H1 (cell line): ENCODE results near the gene TPPP. TPM values are rescaled to one million over a fixed set of nuclear protein-coding genes. Genes with fewer than 3 reads are reported as not detected.
A peak's percentile ranks its signal among the peaks of the same experiment; 100 is the strongest.

Experiments used
- CTCF ChIA-PET: fragments of 300-600 bp; sonication (Branson Sonifier 250); formaldehyde crosslinking; loops from one replicate; lab custom pipeline; 2021; ENCODE audit not compliant: partially characterized antibody; lab: Charles Lee
- POLR2A ChIA-PET: fragments of 300-600 bp; sonication (Branson Sonifier 250); formaldehyde crosslinking; loops from one replicate; lab custom pipeline; 2021; ENCODE audit warnings: inconsistent platforms; ENCODE audit not compliant: partially characterized antibody; lab: Charles Lee
- DNase-seq, 2 experiments: peaks; one replicate each; pipeline versions ENCODE4 v3.0.0 to v3.0.0-alpha.2; 2010 to 2022; ENCODE audit warnings: low spot score in 2 of 2, low read depth in 1 of 2, mixed read lengths in 1 of 2
- FAIRE-seq: peaks from 2 replicates; lab custom pipeline; 2011; peaks lifted over from hg19 to GRCh38; lab: Jason Lieb, UNC
- H2AFZ ChIP-seq: 2 replicates; pipeline ENCODE4 v1.8.1; 2012; ENCODE audit warnings: low read length, inconsistent platforms
- H2AK5ac ChIP-seq: 2 replicates; pipeline ENCODE4 v1.6.1; 2013; ENCODE audit warnings: low read depth, low read length
- H2BK120ac ChIP-seq: replicated peaks from 2 replicates; pipeline ENCODE3; 2013; ENCODE audit warnings: low read depth, low read length, inconsistent platforms
- H2BK12ac ChIP-seq: 2 replicates; pipeline ENCODE4 v1.6.1; 2013; ENCODE audit warnings: low read depth, low read length
- H2BK15ac ChIP-seq: 2 replicates; pipeline ENCODE4 v1.6.1; 2013; ENCODE audit warnings: low read length
- H2BK20ac ChIP-seq: 2 replicates; pipeline ENCODE4 v1.6.1; 2013; ENCODE audit warnings: low read length
- H2BK5ac ChIP-seq: 2 replicates; pipeline ENCODE4 v1.6.1; 2013; ENCODE audit warnings: low read depth, low read length
- H3K14ac ChIP-seq: 2 replicates; pipeline ENCODE4 v1.6.1; 2013; ENCODE audit warnings: inconsistent platforms; ENCODE audit not compliant: insufficient read length
- H3K18ac ChIP-seq: 2 replicates; pipeline ENCODE4 v1.6.1; 2013; ENCODE audit warnings: low read length; ENCODE audit errors: extremely low read depth
- H3K23ac ChIP-seq: 2 replicates; pipeline ENCODE4 v1.6.1; 2013; ENCODE audit warnings: inconsistent platforms; ENCODE audit not compliant: insufficient read length
- H3K23me2 ChIP-seq: 2 replicates; pipeline ENCODE4 v1.6.1; 2013; ENCODE audit warnings: low read depth, low read length
- H3K27ac ChIP-seq: 2 replicates; pipeline ENCODE4 v1.6.1; 2011; ENCODE audit warnings: low read depth, low read length, inconsistent platforms
- H3K27me3 ChIP-seq, 4 experiments: replicated peaks in 1 of 4; 1 replicate in 1 of 4; 2 replicates in 3 of 4; pipeline versions ENCODE4 v1.6.1 to v1.8.1; 2011 to 2013; ENCODE audit warnings: low read length in 3 of 4, mild to moderate bottlenecking in 3 of 4, inconsistent platforms in 2 of 4, mixed read lengths in 2 of 4, moderate library complexity in 1 of 4; ENCODE audit not compliant: control insufficient read depth in 3 of 4, insufficient read depth in 3 of 4; ENCODE audit errors: extremely low read depth in 1 of 4
- H3K36me3 ChIP-seq, 4 experiments: 2 replicates each; pipeline versions ENCODE4 v1.6.1 to v1.8.1; 2011 to 2013; ENCODE audit warnings: mild to moderate bottlenecking in 4 of 4, low read length in 3 of 4, moderate library complexity in 2 of 4, control low read depth in 1 of 4, inconsistent platforms in 1 of 4; ENCODE audit not compliant: insufficient read depth in 4 of 4, control insufficient read depth in 2 of 4
- H3K4ac ChIP-seq: replicated peaks from 2 replicates; pipeline ENCODE3; 2013; ENCODE audit warnings: low read length, low read depth, mixed read lengths, inconsistent platforms; ENCODE audit not compliant: insufficient read length
- H3K4me1 ChIP-seq, 4 experiments: replicated peaks in 1 of 4; 1 replicate in 1 of 4; 2 replicates in 3 of 4; pipeline versions ENCODE4 v1.6.1 to v1.8.1; 2011 to 2013; ENCODE audit warnings: low read length in 3 of 4, inconsistent platforms in 2 of 4, mixed read lengths in 1 of 4; ENCODE audit not compliant: insufficient read depth in 4 of 4, control insufficient read depth in 3 of 4
- H3K4me2 ChIP-seq, 2 experiments: 2 replicates each; pipeline versions ENCODE4 v1.6.1 to v1.8.1; 2011 to 2013; ENCODE audit warnings: low read depth in 2 of 2, low read length in 2 of 2, control low read depth in 1 of 2, inconsistent platforms in 1 of 2, mild to moderate bottlenecking in 1 of 2; ENCODE audit not compliant: insufficient read depth in 1 of 2
- H3K4me3 ChIP-seq, 4 experiments: fragments of 200-600, 300-600 bp in 1 of 4; sonication (generic), shearing (Covaris generic), sonication (Bioruptor Twin) in 1 of 4; 2 replicates each; pipeline versions ENCODE4 v1.5.1 to v1.8.1; 2011 to 2016; ENCODE audit warnings: low read length in 4 of 4, low read depth in 3 of 4, control low read depth in 2 of 4, inconsistent platforms in 2 of 4, mild to moderate bottlenecking in 2 of 4, mixed read lengths in 1 of 4, moderate library complexity in 1 of 4; ENCODE audit not compliant: insufficient read depth in 2 of 4; ENCODE audit errors: extremely low read depth in 1 of 4
- H3K56ac ChIP-seq: replicated peaks from 2 replicates; pipeline ENCODE3; 2013; ENCODE audit warnings: low read depth, mild to moderate bottlenecking, mixed read lengths, low read length, inconsistent platforms; ENCODE audit not compliant: insufficient read length
- H3K79me1 ChIP-seq: 2 replicates; pipeline ENCODE4 v1.6.1; 2013; ENCODE audit warnings: low read depth, low read length, control low read depth
- H3K79me2 ChIP-seq, 2 experiments: 2 replicates each; pipeline versions ENCODE4 v1.6.1 to v1.8.1; 2012 to 2013; ENCODE audit warnings: low read length in 2 of 2, mild to moderate bottlenecking in 2 of 2, inconsistent platforms in 1 of 2; ENCODE audit not compliant: insufficient read depth in 2 of 2, control insufficient read depth in 1 of 2
- H3K9ac ChIP-seq, 4 experiments: replicated peaks in 1 of 4; 1 replicate in 1 of 4; 2 replicates in 3 of 4; pipeline versions ENCODE4 v1.6.1 to v1.8.1; 2011 to 2013; ENCODE audit warnings: low read depth in 3 of 4, low read length in 3 of 4, control low read depth in 2 of 4, mild to moderate bottlenecking in 2 of 4, moderate library complexity in 2 of 4, inconsistent platforms in 1 of 4; ENCODE audit errors: extremely low read depth in 1 of 4
- H3K9me3 ChIP-seq, 2 experiments: 2 replicates each; pipeline versions ENCODE4 v1.6.1 to v1.8.1; 2012 to 2013; ENCODE audit warnings: mild to moderate bottlenecking in 2 of 2, moderate library complexity in 2 of 2, control low read depth in 1 of 2, inconsistent platforms in 1 of 2, low read depth in 1 of 2, low read length in 1 of 2, mixed read lengths in 1 of 2; ENCODE audit not compliant: insufficient read depth in 2 of 2
- H4K20me1 ChIP-seq, 2 experiments: replicated peaks in 1 of 2; 2 replicates each; pipeline versions ENCODE3 to v1.8.1; 2011 to 2013; ENCODE audit warnings: inconsistent platforms in 2 of 2, low read length in 2 of 2, mild to moderate bottlenecking in 1 of 2; ENCODE audit not compliant: insufficient read depth in 2 of 2, control insufficient read depth in 1 of 2
- H4K5ac ChIP-seq: 2 replicates; pipeline ENCODE4 v1.6.1; 2013; ENCODE audit warnings: low read length, low read depth, mixed read lengths, inconsistent platforms; ENCODE audit not compliant: insufficient read length
- H4K8ac ChIP-seq: 2 replicates; pipeline ENCODE4 v1.8.0; 2013; ENCODE audit warnings: mild to moderate bottlenecking, moderate library complexity, low read length, inconsistent platforms; ENCODE audit not compliant: insufficient read depth; ENCODE audit errors: extremely low read depth
- H4K91ac ChIP-seq: replicated peaks from 2 replicates; pipeline ENCODE3; 2013; ENCODE audit warnings: low read length, mixed read lengths, inconsistent platforms; ENCODE audit not compliant: insufficient read length
- CEBPB ChIP-seq: IDR thresholded peaks from 2 replicates; pipeline ENCODE4 v1.6.1; 2012; ENCODE audit warnings: low read depth, low read length
- CREB1 ChIP-seq: IDR thresholded peaks from 2 replicates; pipeline ENCODE4 v1.6.1; 2012; ENCODE audit warnings: inconsistent platforms
- CTBP2 ChIP-seq: IDR thresholded peaks from 2 replicates; pipeline ENCODE4 v1.7.0; 2011; ENCODE audit warnings: borderline replicate concordance, mild to moderate bottlenecking, moderate library complexity, mixed read lengths, low read length; ENCODE audit not compliant: insufficient read depth, insufficient read length
- EP300 ChIP-seq, 2 experiments: IDR thresholded peaks; 1 replicate in 1 of 2; 2 replicates in 1 of 2; pipeline ENCODE4 v1.6.1; 2011 to 2012; ENCODE audit warnings: low read depth in 2 of 2, low read length in 2 of 2, mild to moderate bottlenecking in 2 of 2, borderline replicate concordance in 1 of 2, inconsistent platforms in 1 of 2, moderate library complexity in 1 of 2
- HDAC2 ChIP-seq, 2 experiments: fragments of 300-600 bp in 1 of 2; sonication (generic) in 1 of 2; IDR thresholded peaks; 2 replicates each; pipeline ENCODE4 v1.6.1; 2011 to 2012; ENCODE audit warnings: low read depth in 2 of 2, low read length in 2 of 2, mild to moderate bottlenecking in 2 of 2, moderate library complexity in 2 of 2, borderline replicate concordance in 1 of 2, inconsistent platforms in 1 of 2
- HDAC6 ChIP-seq: IDR thresholded peaks from one replicate; pipeline ENCODE4 v1.7.1; 2012; ENCODE audit warnings: low read depth, mild to moderate bottlenecking, inconsistent platforms, low read length, moderate library complexity
- JUN ChIP-seq: IDR thresholded peaks from 2 replicates; pipeline ENCODE4 v1.6.1; 2011; ENCODE audit warnings: low read depth, mild to moderate bottlenecking, improper control_type of control experiment, low read length
- POLR2AphosphoS5 ChIP-seq: IDR thresholded peaks from 2 replicates; pipeline ENCODE4 v1.6.1; 2011; ENCODE audit warnings: low read depth, low read length
- RAD21 ChIP-seq, 2 experiments: IDR thresholded peaks in 1 of 2; conservative IDR thresholded peaks in 1 of 2; 2 replicates each; pipeline ENCODE4 v1.6.1; 2011; ENCODE audit warnings: low read depth in 2 of 2, low read length in 2 of 2, improper control_type of control experiment in 1 of 2, inconsistent platforms in 1 of 2, mild to moderate bottlenecking in 1 of 2, moderate library complexity in 1 of 2
- SAP30 ChIP-seq: fragments of 300-600 bp; sonication (generic); IDR thresholded peaks from 2 replicates; pipeline ENCODE4 v1.7.1; 2012; ENCODE audit warnings: low read length, moderate library complexity, mild to moderate bottlenecking, inconsistent platforms; ENCODE audit not compliant: insufficient read depth, insufficient replicate concordance
- TAF7 ChIP-seq: optimal IDR thresholded peaks from 2 replicates; pipeline ENCODE3; 2011; ENCODE audit warnings: low read depth, mild to moderate bottlenecking, inconsistent platforms, low read length, moderate library complexity, borderline replicate concordance
- TEAD4 ChIP-seq: IDR thresholded peaks from 2 replicates; pipeline ENCODE4 v1.6.1; 2012; ENCODE audit warnings: low read depth, low read length, inconsistent platforms, mixed read lengths
- ZNF274 ChIP-seq: IDR thresholded peaks from 2 replicates; pipeline ENCODE4 v1.7.0; 2012; ENCODE audit warnings: low read length, borderline replicate concordance; ENCODE audit errors: extremely low read depth
- WGBS, 2 experiments: shearing (Covaris generic) in 1 of 2; methylation state at CpG; one replicate each; pipeline versions ENCODE4 v1.1.6 to v1.1.7; 2013 to 2015; ENCODE audit warnings: low lambda C conversion rate in 2 of 2, mixed read lengths in 2 of 2, inconsistent platforms in 1 of 2, low coverage in 1 of 2, missing lambda C conversion rate in 1 of 2; ENCODE audit not compliant: insufficient replicate concordance in 2 of 2, insufficient coverage in 1 of 2, insufficient read length in 1 of 2; ENCODE audit errors: extremely low coverage in 1 of 2, missing lambda C conversion rate in 1 of 2; 5-methylcytosine and 5-hydroxymethylcytosine counted together
- polyA plus RNA-seq, 7 experiments: library from polyadenylated mRNA; depleted of rRNA in 3 of 7; stranded (reverse) in 5 of 7; unstranded in 2 of 7; fragments of >200 nt in 5 of 7; fragments of 200-250 nt in 2 of 7; gene quantifications; 1 replicate in 5 of 7; 2 replicates in 1 of 7; 4 replicates in 1 of 7; pipeline versions ENCODE4 v1.2.1 to v1.2.3, GENCODE V29; 2011 to 2013; ENCODE audit warnings: missing spikeins in 2 of 7, mixed read lengths in 2 of 7
- total RNA-seq: library from RNA; stranded (reverse); fragmentation: NEBNext Ultra II Directional; extraction: Animal tissue kit (Norgen Biotek cat#: 25700); gene quantifications from 2 replicates; pipeline ENCODE4 v1.2.1, GENCODE V29; 2021

TPPP gene
- total and polyA plus RNA-seq, 2 of the 8 experiments (the other 6 are each of a cell fraction or from before 2014, with no cell fraction given), result 0.36 to 0.93 TPM

DNA sequence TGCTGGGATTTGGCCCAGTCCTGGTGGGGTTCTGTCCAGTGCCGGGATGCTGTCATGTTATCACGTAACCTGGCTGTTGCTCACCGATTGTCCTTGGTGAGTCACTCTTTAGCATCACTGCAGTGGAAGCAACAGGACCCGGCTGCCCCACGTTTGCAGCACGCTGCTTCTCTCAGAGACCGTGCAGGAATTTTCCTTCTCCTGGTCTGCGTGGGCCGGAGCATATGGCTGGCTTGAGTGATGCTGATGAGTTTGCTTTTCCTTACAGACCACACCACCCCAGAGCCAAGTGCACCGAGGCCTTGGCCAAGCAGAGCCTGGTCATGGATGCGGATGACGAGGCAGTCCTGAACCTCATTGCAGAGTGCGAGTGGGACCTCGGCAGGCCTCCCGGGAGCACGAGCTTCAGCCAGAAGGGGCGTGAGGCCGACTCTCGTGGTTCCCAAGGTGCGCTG is 59.6 kb downstream of the TPPP start:
- H4K91ac ChIP-seq, result no peak overlapping the region
- H3K23ac ChIP-seq, result no peak overlapping the region
- no peak overlapping the region for H2BK15ac ChIP-seq
- H3K9me3 ChIP-seq, result no peaks in the 10 kb centered on the region
- CTCF ChIA-PET, result interaction anchor here (1.3 kb wide), 1 partner anchor 10 kb away, joined by 4 read pairs; no protein-coding TSS in a partner anchor
- H2BK20ac ChIP-seq, result no peak overlapping the region
- no peak overlapping the region for H2AK5ac ChIP-seq
- H3K4me1 ChIP-seq, result no peaks in the 10 kb centered on the region
- POLR2A ChIA-PET, result no interaction called here
- H4K20me1 ChIP-seq, result peaks cover 5 to 10% of the 10 kb centered on the region in 2 experiments
- H3K27ac ChIP-seq, result no peak overlapping the region
- DNase-seq (peak in 1 of 2 experiments; percentile 52), FAIRE-seq (no peak)
- H4K8ac ChIP-seq, result no peak overlapping the region; the same call in 1 of the 2 replicates
- no peaks in the 10 kb centered on the region for H3K23me2 ChIP-seq
- no peaks in the 10 kb centered on the region for H3K27me3 ChIP-seq
- H4K5ac ChIP-seq, result no peak overlapping the region
- peaks cover 16 to 39% (median 27%) of the 10 kb centered on the region in 4 experiments; a peak in 6 of 8 replicates for H3K36me3 ChIP-seq
- 96% methylated on average over 20 of the region's 20 CpGs; no CpG with 5 or more reads in 1 of the 2 experiments for WGBS, 2 experiments
- no peak overlapping the region for H3K18ac ChIP-seq
- H3K4me2 ChIP-seq, result no peak overlapping the region
- no peak overlapping the region for H2AFZ ChIP-seq
- no peaks in the 10 kb centered on the region for H3K79me1 ChIP-seq
- no peak overlapping the region for H3K9ac ChIP-seq
- H3K4ac ChIP-seq, result no peak overlapping the region
- no peak overlapping the region for H2BK5ac ChIP-seq
- no peak overlapping the region for H3K14ac ChIP-seq
- H3K4me3 ChIP-seq, result no peak overlapping the region
- H3K56ac ChIP-seq, result no peak overlapping the region
- H2BK12ac ChIP-seq, result no peak overlapping the region
- peaks cover 0 to 4% of the 10 kb centered on the region in 2 experiments; a peak in 1 of 4 replicates for H3K79me2 ChIP-seq
- H2BK120ac ChIP-seq, result no peak overlapping the region
- TF ChIP-seq ZNF274, result no peak
- no peak for TF ChIP-seq CTBP2
- TF ChIP-seq POLR2AphosphoS5, result no peak
- no peak for TF ChIP-seq HDAC2 (IDR thresholded peaks at IDR 0.05; ENCODE audit: borderline replicate concordance in 1 of 2, low read depth in 2 of 2, low read length in 2 of 2)
- no peak for TF ChIP-seq EP300 (IDR thresholded peaks at IDR 0.05; ENCODE audit: borderline replicate concordance in 1 of 2, low read depth in 2 of 2, low read length in 2 of 2)
- no peak for TF ChIP-seq TEAD4
- no peak for TF ChIP-seq RAD21 (IDR thresholded peaks at IDR 0.05 in 1 of 2, conservative IDR thresholded peaks at IDR 0.05 in 1 of 2; ENCODE audit: low read depth in 2 of 2, low read length in 2 of 2)
- TF ChIP-seq CREB1, result no peak
- TF ChIP-seq CEBPB, result no peak
- no peak for TF ChIP-seq TAF7
- no peak for TF ChIP-seq HDAC6
- TF ChIP-seq JUN, result no peak
- TF ChIP-seq SAP30, result no peak
